A549 (cell line): ENCODE results near the gene MYO18B. TPM values are rescaled to one million over a fixed set of nuclear protein-coding genes. Genes with fewer than 3 reads are reported as not detected.

ENCODE experiments used
- ATAC-seq, 2 experiments: fragments of 200-7000 bp in 1 of 2; fragments of >200 bp in 1 of 2; cut with Nextera tagmentation in 1 of 2; cut with Tn5 transposase in 1 of 2; 3 replicates each; pipeline versions ENCODE4 v1.8.0 to v1.9.1; 2018 to 2020; ENCODE audit warnings: mild to moderate bottlenecking in 1 of 2, moderate library complexity in 1 of 2
- CTCF ChIA-PET: fragments of 300-600 bp; sonication (Branson Sonifier 250); formaldehyde crosslinking; extraction: SDS; loops from one replicate; lab custom pipeline; 2021; ENCODE audit warnings: antibody characterized with exemption, inconsistent platforms; lab: Yijun Ruan, JAX
- POLR2A ChIA-PET: fragments of 350-600 bp; formaldehyde crosslinking; extraction: SDS; loops from one replicate; lab custom pipeline; 2021; ENCODE audit warnings: antibody characterized with exemption, inconsistent platforms; lab: Yijun Ruan, JAX
- DNase-seq, 2 experiments: peaks; one replicate each; pipeline versions ENCODE4 v3.0.0 to v3.0.0-alpha.2; 2011 to 2016; ENCODE audit warnings: low read depth in 1 of 2, low spot score in 1 of 2
- FAIRE-seq: peaks from 2 replicates; lab custom pipeline; 2011; peaks lifted over from hg19 to GRCh38; lab: Jason Lieb, UNC
- H3K27ac ChIP-seq, 2 experiments: fragments of >200 bp; sonication (Bioruptor Twin); formaldehyde crosslinking; 3 replicates each; pipeline ENCODE4 v1.5.1; 2016 to 2017
- H3K4me1 ChIP-seq: fragments of >200 bp; sonication (Bioruptor Twin); formaldehyde crosslinking; 3 replicates; pipeline ENCODE4 v1.6.1; 2016
- H3K4me2 ChIP-seq: fragments of >200 bp; sonication (Bioruptor Twin); formaldehyde crosslinking; 3 replicates; pipeline ENCODE4 v1.6.1; 2016
- H3K4me3 ChIP-seq: fragments of >200 bp; sonication (Bioruptor Twin); formaldehyde crosslinking; 3 replicates; pipeline ENCODE4 v1.5.1; 2016
- H3K9me3 ChIP-seq: fragments of >200 bp; sonication (Bioruptor Twin); formaldehyde crosslinking; 3 replicates; pipeline ENCODE4 v1.6.1; 2016
- CBX8 ChIP-seq: fragments of 200-600 bp; sonication (generic); IDR thresholded peaks from 2 replicates; pipeline ENCODE4 v1.6.1; 2016
- CHD2 ChIP-seq: fragments of 150-350 bp; IDR thresholded peaks from 2 replicates; pipeline ENCODE4 v1.6.1; 2014; ENCODE audit warnings: low read length; ENCODE audit not compliant: partially characterized antibody
- CHD4 ChIP-seq: fragments of 200-600 bp; sonication (generic); IDR thresholded peaks from 2 replicates; pipeline ENCODE4 v1.6.1; 2016; ENCODE audit warnings: antibody characterized with exemption, mild to moderate bottlenecking, borderline replicate concordance
- CTCF ChIP-seq: fragments of >200 bp; sonication (Bioruptor Twin); formaldehyde crosslinking; IDR thresholded peaks from 3 replicates; pipeline ENCODE4 v1.5.1; 2016
- EHMT2 ChIP-seq: fragments of 200-600 bp; sonication (generic); IDR thresholded peaks from 2 replicates; pipeline ENCODE4 v1.6.1; 2016; ENCODE audit warnings: antibody characterized with exemption, low read depth, mild to moderate bottlenecking, moderate library complexity
- EP300 ChIP-seq, 2 experiments: fragments of >200 bp; sonication (Bioruptor Twin); formaldehyde crosslinking; IDR thresholded peaks; 2 replicates in 1 of 2; 3 replicates in 1 of 2; pipeline ENCODE4 v1.6.1; 2016 to 2017
- ESRRA ChIP-seq: fragments of 150-350 bp; IDR thresholded peaks from 2 replicates; pipeline ENCODE4 v1.6.1; 2014; ENCODE audit warnings: mild to moderate bottlenecking, low read length, borderline replicate concordance
- FOSL2 ChIP-seq, 2 experiments: fragments of 450-650 bp in 1 of 2; fragments of >200 bp in 1 of 2; sonication (Bioruptor Twin) in 1 of 2; formaldehyde crosslinking; IDR thresholded peaks; 2 replicates each; pipeline versions ENCODE4 v1.5.0 to v1.6.1; 2016 to 2020; ENCODE audit warnings: mild to moderate bottlenecking in 1 of 2, moderate library complexity in 1 of 2
- FOXS1 ChIP-seq: fragments of 250-450 bp; sonication (Bioruptor Pico); IDR thresholded peaks from 2 replicates; pipeline ENCODE4 v1.5.0; 2020; ENCODE audit warnings: mild to moderate bottlenecking, moderate library complexity
- HES2 ChIP-seq: fragments of >200 bp; sonication (Bioruptor Twin); formaldehyde crosslinking; IDR thresholded peaks from 2 replicates; pipeline ENCODE4 v1.6.1; 2016
- HMGXB4 ChIP-seq: fragments of 250-450 bp; sonication (Bioruptor Pico); IDR thresholded peaks from 2 replicates; pipeline ENCODE4 v1.5.0; 2021; ENCODE audit warnings: mild to moderate bottlenecking, moderate library complexity, borderline replicate concordance
- HOXB13 ChIP-seq: fragments of 250-450 bp; sonication (Bioruptor Pico); IDR thresholded peaks from 2 replicates; pipeline ENCODE4 v1.5.0; 2020; ENCODE audit warnings: low read depth, mild to moderate bottlenecking, moderate library complexity
- JUNB ChIP-seq: fragments of >200 bp; sonication (Bioruptor Twin); formaldehyde crosslinking; IDR thresholded peaks from 2 replicates; pipeline ENCODE4 v1.6.1; 2016
- KDM1A ChIP-seq: fragments of 200-600 bp; sonication (generic); IDR thresholded peaks from 2 replicates; pipeline ENCODE4 v1.6.1; 2016; ENCODE audit warnings: low read depth, mild to moderate bottlenecking
- MAFK ChIP-seq: fragments of 450-650 bp; IDR thresholded peaks from 2 replicates; pipeline ENCODE4 v1.6.1; 2014; ENCODE audit not compliant: partially characterized antibody
- MAZ ChIP-seq: fragments of 150-350 bp; IDR thresholded peaks from 2 replicates; pipeline ENCODE4 v1.6.1; 2014; ENCODE audit warnings: antibody characterized with exemption, low read depth, low read length, borderline replicate concordance
- NFE2L2 ChIP-seq: fragments of 150-350 bp; conservative IDR thresholded peaks from 2 replicates; pipeline ENCODE4 v1.6.1; 2014; ENCODE audit warnings: low read length
- PBX3 ChIP-seq: IDR thresholded peaks from 2 replicates; pipeline ENCODE4 v1.6.1; 2012
- PHF8 ChIP-seq: fragments of 200-600 bp; sonication (generic); IDR thresholded peaks from 2 replicates; pipeline ENCODE4 v1.6.1; 2016; ENCODE audit warnings: low read depth, mild to moderate bottlenecking, antibody characterized with exemption, moderate library complexity, borderline replicate concordance
- POLR2A ChIP-seq: IDR thresholded peaks from 2 replicates; pipeline ENCODE4 v1.6.1; 2012; ENCODE audit warnings: mild to moderate bottlenecking, low read length
- RAD21 ChIP-seq, 2 experiments: fragments of >200 bp in 1 of 2; sonication (Bioruptor Twin) in 1 of 2; formaldehyde crosslinking in 1 of 2; IDR thresholded peaks in 1 of 2; conservative IDR thresholded peaks in 1 of 2; 2 replicates in 1 of 2; 3 replicates in 1 of 2; pipeline ENCODE4 v1.6.1; 2012 to 2018; ENCODE audit warnings: inconsistent platforms in 1 of 2
- RARB ChIP-seq: fragments of 250-450 bp; sonication (Bioruptor Pico); IDR thresholded peaks from 2 replicates; pipeline ENCODE4 v1.8.0; 2021; ENCODE audit warnings: mild to moderate bottlenecking, moderate library complexity
- RCOR1 ChIP-seq: fragments of 150-350 bp; IDR thresholded peaks from 2 replicates; pipeline ENCODE4 v1.6.1; 2014; ENCODE audit warnings: antibody characterized with exemption, low read length, low read depth
- REST ChIP-seq: fragments of 200-600 bp; sonication (generic); IDR thresholded peaks from 2 replicates; pipeline ENCODE4 v1.6.1; 2016; ENCODE audit warnings: antibody characterized with exemption, mild to moderate bottlenecking, moderate library complexity
- TFCP2L1 ChIP-seq: fragments of 250-450 bp; sonication (Bioruptor Pico); IDR thresholded peaks from 2 replicates; pipeline ENCODE4 v1.5.0; 2021; ENCODE audit warnings: mild to moderate bottlenecking
- USF2 ChIP-seq: fragments of 450-650 bp; IDR thresholded peaks from 2 replicates; pipeline ENCODE4 v1.6.1; 2014; ENCODE audit warnings: antibody characterized with exemption
- ZNF302 ChIP-seq: fragments of 250-450 bp; sonication (Bioruptor Pico); IDR thresholded peaks from 2 replicates; pipeline ENCODE4 v1.9.0; 2021; ENCODE audit warnings: inconsistent platforms, mild to moderate bottlenecking, moderate library complexity
- WGBS: methylation state at CpG from one replicate; pipeline ENCODE4 v1.1.6; 2017; ENCODE audit errors: missing lambda C conversion rate; 5-methylcytosine and 5-hydroxymethylcytosine counted together
- polyA plus RNA-seq, 4 experiments: library from polyadenylated mRNA; depleted of rRNA in 3 of 4; stranded (reverse); fragments of >200 nt; fragmentation: RNase III in 1 of 4; extraction: RNeasy Plus Mini Kit Qiagen cat#74134 plus additional on column Dnase treatment in 1 of 4; gene quantifications; 2 replicates in 3 of 4; 3 replicates in 1 of 4; pipeline ENCODE4 v1.2.3, GENCODE V29; 2011 to 2017

MYO18B gene
- polyA plus RNA-seq, 2 of the 4 experiments (the other 2 are of a cell fraction), result 0.01 TPM

GRCh38 chr22:25881210-25881755 lies 139.3 kb downstream of the MYO18B start:
- DNase-seq (no peak), ATAC-seq (no peak), FAIRE-seq (no peak)
- 11% methylated on average over 6 of the region's 8 CpGs for WGBS
- ChIA-PET CTCF (no interaction called here), POLR2A (no interaction called here)
- no peaks in the 10 kb centered on the region for H3K4me1 ChIP-seq
- H3K9me3 ChIP-seq, result no peaks in the 10 kb centered on the region
- TF ChIP-seq TFCP2L1 (CRISPR knock-in tag) (no peak), MAFK (no peak), MAZ (no peak), CBX8 (no peak), HMGXB4 (no peak), ESRRA (no peak), FOXS1 (no peak), USF2 (no peak), EHMT2 (no peak), CHD2 (no peak), POLR2A (no peak), RARB (CRISPR knock-in tag) (no peak), JUNB (no peak), CHD4 (no peak), EP300 (IDR thresholded peaks at IDR 0.05) (no peak), PBX3 (no peak), NFE2L2 (no peak), PHF8 (no peak), KDM1A (no peak), RAD21 (conservative IDR thresholded peaks at IDR 0.05 in 1 of 2, IDR thresholded peaks at IDR 0.05 in 1 of 2) (no peak)
- H3K27ac ChIP-seq, result no peak overlapping the region
- H3K4me3 ChIP-seq, result no peak overlapping the region
- H3K4me2 ChIP-seq, result no peak overlapping the region

- H3K4me1 ChIP-seq, result no peaks in the 10 kb centered on the region
- no peak for ATAC-seq
- no peak for FAIRE-seq
- DNase-seq, result no peak
- no peaks in the 10 kb centered on the region for H3K9me3 ChIP-seq
- ChIA-PET CTCF (no interaction called here), POLR2A (no interaction called here)
- no peak overlapping the region for H3K4me3 ChIP-seq
- no peak overlapping the region for H3K27ac ChIP-seq
- H3K4me2 ChIP-seq, result no peak overlapping the region
- 4% methylated on average over 2 of the region's 2 CpGs for WGBS
- no peak for TF ChIP-seq FOSL2 (IDR thresholded peaks at IDR 0.05)
- no peak for TF ChIP-seq FOSL2 (CRISPR knock-in tag; IDR thresholded peaks at IDR 0.05)
- no peak for TF ChIP-seq CTCF
- no peak for TF ChIP-seq RCOR1
- no peak for TF ChIP-seq HMGXB4
- TF ChIP-seq ZNF302 (CRISPR knock-in tag), result no peak
- TF ChIP-seq HOXB13 (CRISPR knock-in tag), result no peak
- TF ChIP-seq REST, result no peak
- TF ChIP-seq HES2, result no peak
Measured at GRCh38 chr22:25882360-25882759, 140.4 kb downstream of the MYO18B start.
